Measurements from ENCODE around the gene RAB22A. TPM values are rescaled to one million over a fixed set of nuclear protein-coding genes. Genes with fewer than 3 reads are reported as not detected.

The RAB22A gene
- total and polyA plus RNA-seq, 2 donors (not counting 3 experiments of a cell fraction or from before 2014, with no cell fraction given) = 8.6 to 16.3 TPM

- BruUV-seq (replicated peaks) = no TSS peak
- no peak overlapping the region for H3K4me3 ChIP-seq (replicated peaks in 1 of 3; ENCODE audit: insufficient read depth in 1 of 3, low read depth in 1 of 3, low read length in 3 of 3)
- no peaks in the 10 kb centered on the region for H3K9me3 ChIP-seq (replicated peaks; ENCODE audit: control insufficient read depth, insufficient read depth, low read length)
- H3K27me3 ChIP-seq (ENCODE audit: control insufficient read depth in 2 of 2, insufficient read depth in 2 of 2, low read length in 2 of 2) = no peaks in the 10 kb centered on the region
- no peak overlapping the region for H3K4me2 ChIP-seq (ENCODE audit: insufficient read depth, low read length)
- ChIA-PET POLR2A (interaction anchor here (0.7 kb wide), 1 partner anchor 1023 kb away, joined by 5 read pairs; no protein-coding TSS in a partner anchor), CTCF (interaction anchor here (1.7 kb wide), 1 partner anchor 8 kb away, joined by 6 read pairs; no protein-coding TSS in a partner anchor)
- intact Hi-C loops (cut with micrococcal nuclease) (loop anchor here (5.0 kb wide), 1 partner anchor 40 kb away; no protein-coding TSS in a partner anchor), dilution Hi-C loops (cut with MboI; ENCODE audit: extremely low pct_ligation_motif_present, low sequenced_read_pairs) (no loop called here)
- DNase-seq (ENCODE audit: low read depth, low spot score) = no peak
- H3K27ac ChIP-seq (ENCODE audit: insufficient read depth, low read depth, low read length) = no peak overlapping the region
- no peak overlapping the region for H2AFZ ChIP-seq (ENCODE audit: low read depth, low read length)
- no peak overlapping the region for H3K9ac ChIP-seq (replicated peaks; ENCODE audit: extremely low read depth, insufficient read depth, low read length)
- peaks cover 3 to 4% of the 10 kb centered on the region in 2 experiments for H3K36me3 ChIP-seq (ENCODE audit: control insufficient read depth in 2 of 2, extremely low read depth in 1 of 2, insufficient read depth in 2 of 2, low read length in 2 of 2)
- no peak for FAIRE-seq
- H3K4me1 ChIP-seq (ENCODE audit: control insufficient read depth, extremely low read depth, insufficient read depth, low read length) = no peaks in the 10 kb centered on the region
- TF ChIP-seq MAX (IDR thresholded peaks at IDR 0.05; ENCODE audit: insufficient read depth, insufficient read length) (no peak), CTCF (IDR thresholded peaks at IDR 0.05; ENCODE audit: extremely low read depth in 1 of 2, insufficient read depth in 1 of 2, low read depth in 1 of 2, low read length in 2 of 2) (no peak), FOS (IDR thresholded peaks at IDR 0.05; ENCODE audit: borderline replicate concordance, insufficient read depth, low read length) (no peak), POLR2A (IDR thresholded peaks at IDR 0.05; ENCODE audit: low read depth, low read length) (no peak)
- peaks cover 2% of the 10 kb centered on the region for H4K20me1 ChIP-seq (replicated peaks; ENCODE audit: control insufficient read depth, extremely low read depth, insufficient read depth, low read length)
- H3K79me2 ChIP-seq (ENCODE audit: control insufficient read depth, insufficient read depth, low read length) = peaks cover 42% of the 10 kb centered on the region
- H3K9me1 ChIP-seq (replicated peaks; ENCODE audit: control insufficient read depth, extremely low read depth, insufficient read depth, low read length) = no peaks in the 10 kb centered on the region
Measured at GRCh38 chr20:58297394-58297793, 12.1 kb upstream of the RAB22A start.

GRCh38 chr20:58300321-58300720 is 9.2 kb upstream of the RAB22A start:
- no peaks in the 10 kb centered on the region for H3K9me3 ChIP-seq (replicated peaks; ENCODE audit: control insufficient read depth, insufficient read depth, low read length)
- no peak overlapping the region for H3K4me2 ChIP-seq (ENCODE audit: insufficient read depth, low read length)
- H3K4me1 ChIP-seq (ENCODE audit: control insufficient read depth, extremely low read depth, insufficient read depth, low read length) = no peaks in the 10 kb centered on the region
- DNase-seq (ENCODE audit: low read depth, low spot score) = no peak
- H3K79me2 ChIP-seq (ENCODE audit: control insufficient read depth, insufficient read depth, low read length) = peaks cover 26% of the 10 kb centered on the region
- dilution Hi-C loops (cut with MboI; ENCODE audit: extremely low pct_ligation_motif_present, low sequenced_read_pairs) = no loop called here
- H3K27me3 ChIP-seq (ENCODE audit: control insufficient read depth in 2 of 2, insufficient read depth in 2 of 2, low read length in 2 of 2) = no peaks in the 10 kb centered on the region
- no peak overlapping the region for H3K27ac ChIP-seq (ENCODE audit: insufficient read depth, low read depth, low read length)
- no peaks in the 10 kb centered on the region for H3K9me1 ChIP-seq (replicated peaks; ENCODE audit: control insufficient read depth, extremely low read depth, insufficient read depth, low read length)
- intact Hi-C loops (cut with micrococcal nuclease) = no loop called here
- FAIRE-seq = no peak
- no peak overlapping the region for H2AFZ ChIP-seq (ENCODE audit: low read depth, low read length)
- BruUV-seq (replicated peaks) = no TSS peak
- no peak overlapping the region for H3K9ac ChIP-seq (replicated peaks; ENCODE audit: extremely low read depth, insufficient read depth, low read length)
- no peaks in the 10 kb centered on the region for H4K20me1 ChIP-seq (replicated peaks; ENCODE audit: control insufficient read depth, extremely low read depth, insufficient read depth, low read length)
- H3K36me3 ChIP-seq (ENCODE audit: control insufficient read depth in 2 of 2, extremely low read depth in 1 of 2, insufficient read depth in 2 of 2, low read length in 2 of 2) = peaks cover 3 to 7% of the 10 kb centered on the region in 2 experiments
- ChIA-PET POLR2A (no interaction called here), CTCF (no interaction called here)
- H3K4me3 ChIP-seq (replicated peaks in 1 of 3; ENCODE audit: insufficient read depth in 1 of 3, low read depth in 1 of 3, low read length in 3 of 3) = no peak overlapping the region
- TF ChIP-seq JUN (IDR thresholded peaks at IDR 0.05; ENCODE audit: borderline replicate concordance, insufficient read depth, insufficient read length, low read depth) (no peak), FOS (IDR thresholded peaks at IDR 0.05; ENCODE audit: borderline replicate concordance, insufficient read depth, low read length) (no peak), MYC (IDR thresholded peaks at IDR 0.05; ENCODE audit: low read depth, low read length) (no peak), GATA2 (IDR thresholded peaks at IDR 0.05; ENCODE audit: insufficient read depth, insufficient read length, low read depth, low read length) (no peak)
